Ecto neural progenitor cell (in vitro differentiated cells): Measurements from ENCODE around the gene DBI.
A peak's percentile ranks its signal among the peaks of the same experiment; 100 is the strongest.
"Not testable (repeated sequence)": the region's sequence is repeated elsewhere in the genome, so short reads cannot be mapped to it uniquely, and the experiment has no call there.

ENCODE experiments used
- DNase-seq: peaks from one replicate; pipeline ENCODE4 v3.0.0-alpha.2; 2018; ENCODE audit warnings: low spot score

Gene DBI

DNA sequence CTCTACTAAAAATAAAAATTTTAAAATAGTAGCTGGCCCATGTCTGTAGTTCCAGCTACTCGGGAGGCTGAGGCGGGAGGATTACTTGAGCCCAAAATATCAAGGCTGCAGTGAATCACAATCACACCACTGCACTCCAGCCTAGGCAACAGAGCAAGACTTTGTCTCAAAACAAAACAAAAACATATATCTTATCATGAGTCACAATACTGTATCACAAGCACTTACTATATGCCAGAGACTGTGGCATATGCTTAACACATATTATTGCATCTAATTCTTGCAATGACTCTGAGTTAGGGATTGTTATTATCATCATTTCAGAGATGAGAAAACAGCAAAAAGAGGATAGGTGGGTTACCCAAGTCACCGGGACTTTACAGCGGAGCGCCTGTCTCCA is 35.3 kb downstream of the DBI start:
- no peak for DNase-seq

DNA sequence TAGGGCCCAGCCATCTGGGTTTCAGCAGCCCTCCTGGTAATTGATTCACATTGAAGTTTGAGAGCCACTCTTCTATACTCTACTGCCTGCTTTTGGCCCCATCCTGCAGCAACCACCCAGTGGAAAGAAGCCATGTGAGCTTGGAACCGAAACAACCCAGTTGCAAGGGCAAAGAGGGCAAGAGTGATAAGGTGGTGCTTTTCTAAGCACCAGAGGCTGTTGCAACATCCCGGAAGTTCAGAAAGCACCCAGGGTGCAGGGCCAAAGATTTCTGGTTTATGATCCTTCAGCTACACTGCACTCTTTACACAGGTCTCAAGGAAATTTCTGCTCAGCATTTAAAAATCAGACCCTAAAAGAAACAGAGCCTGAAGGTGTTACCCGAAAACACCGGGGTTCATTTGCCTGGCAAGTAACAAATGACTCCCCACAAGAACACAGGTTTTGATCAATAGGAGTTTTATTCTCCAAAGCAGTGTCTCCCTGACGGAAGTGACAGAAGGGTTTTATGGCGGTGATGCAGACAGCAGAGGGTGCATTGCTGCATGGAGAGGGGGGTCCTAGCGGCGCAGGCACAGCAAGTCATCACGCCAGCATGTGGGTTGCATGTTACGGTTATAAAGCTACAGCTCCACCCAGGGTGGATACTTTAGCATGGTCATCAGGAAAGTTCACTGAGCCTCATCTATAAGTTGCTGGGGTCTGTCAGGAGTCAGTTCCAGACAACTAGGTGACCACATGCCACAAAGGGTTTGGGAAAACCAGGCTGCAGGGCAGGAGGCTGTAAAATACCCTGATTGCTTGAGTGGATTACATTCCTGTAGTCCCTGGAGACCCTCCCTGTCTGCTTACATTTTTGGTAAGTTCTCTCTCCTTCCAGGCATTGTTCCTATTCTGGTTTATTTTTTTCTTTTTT is 36.1 kb downstream of the DBI start:
- DNase-seq: no peak

DNA sequence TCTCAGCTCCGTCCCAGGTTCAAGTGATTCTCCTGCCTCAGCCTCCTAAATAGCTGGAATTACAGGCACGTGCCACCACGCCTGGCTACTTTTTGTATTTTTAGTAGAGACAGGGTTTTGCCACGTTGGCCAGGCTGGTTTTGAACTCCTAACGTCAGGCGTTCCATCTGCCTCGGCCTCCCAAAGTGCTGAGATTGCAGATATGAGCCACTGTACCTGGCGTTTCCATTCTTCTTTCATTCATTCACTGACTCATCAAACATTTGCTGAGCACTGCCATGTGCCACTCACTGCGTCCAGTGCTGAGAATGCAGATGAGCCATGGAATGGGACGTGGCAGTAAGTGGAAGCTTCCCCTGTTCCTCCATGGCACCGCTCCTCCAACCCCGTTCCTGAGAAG is 36.8 kb downstream of the DBI start:
- not testable (repeated sequence) for DNase-seq

DNA sequence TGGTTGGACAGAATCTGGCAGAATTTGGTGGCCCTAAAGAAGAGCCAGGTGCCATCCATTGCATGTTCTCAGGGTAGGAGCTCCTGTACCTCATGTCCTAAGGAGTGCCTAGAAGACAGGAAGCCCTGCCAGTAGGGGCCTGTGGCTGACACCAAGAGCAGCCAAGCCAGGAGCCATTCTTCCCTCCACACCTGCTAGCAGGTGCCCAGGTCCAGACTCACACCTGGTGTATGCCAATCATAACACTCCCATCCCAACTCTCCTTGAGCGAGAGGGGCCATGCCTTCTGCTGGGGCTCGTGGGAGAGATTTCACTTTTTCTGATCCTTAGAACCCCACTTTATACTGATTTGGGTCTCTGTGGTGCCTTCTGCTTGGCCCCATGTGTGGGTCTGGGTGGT is 38.4 kb downstream of the DBI start:
- DNase-seq: no peak

DNA sequence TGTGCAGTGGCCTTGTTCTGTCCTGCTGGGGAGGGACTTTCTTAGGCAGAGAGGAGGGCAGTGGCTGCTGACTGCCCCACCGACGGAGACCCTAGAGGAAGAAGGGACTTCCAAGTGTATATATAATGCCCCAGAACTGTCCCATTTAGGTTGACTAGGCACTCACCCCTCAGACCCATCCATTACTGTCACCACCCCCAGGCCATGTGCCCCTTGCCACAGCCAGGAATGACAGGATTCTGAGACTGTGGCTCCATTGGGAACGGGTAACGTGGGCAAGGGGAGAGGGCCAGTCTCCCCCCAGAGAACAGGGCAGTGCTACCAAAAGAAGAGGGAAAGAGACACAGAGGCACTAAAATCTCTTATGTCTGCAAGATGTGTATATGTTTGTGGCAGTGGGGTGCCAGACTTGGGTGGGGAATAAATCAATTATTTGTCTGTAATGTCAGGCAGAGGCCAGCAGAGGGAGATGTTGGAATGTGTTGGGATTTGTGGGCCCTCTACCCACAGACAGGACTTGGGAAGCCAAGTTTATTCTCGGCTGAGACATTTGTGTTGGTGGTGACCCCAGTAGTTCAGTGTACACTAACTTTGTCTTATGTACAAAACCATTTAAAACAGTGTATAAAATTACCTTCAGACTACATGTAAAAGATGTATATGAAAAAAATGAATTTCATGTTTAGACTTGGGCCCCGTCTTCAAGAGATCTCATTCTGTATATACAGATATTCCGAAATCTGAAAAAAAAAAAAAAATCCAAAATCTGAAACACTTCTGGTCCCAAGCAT is 40.8 kb downstream of the DBI start:
- peak; percentile 67 for DNase-seq

DNA sequence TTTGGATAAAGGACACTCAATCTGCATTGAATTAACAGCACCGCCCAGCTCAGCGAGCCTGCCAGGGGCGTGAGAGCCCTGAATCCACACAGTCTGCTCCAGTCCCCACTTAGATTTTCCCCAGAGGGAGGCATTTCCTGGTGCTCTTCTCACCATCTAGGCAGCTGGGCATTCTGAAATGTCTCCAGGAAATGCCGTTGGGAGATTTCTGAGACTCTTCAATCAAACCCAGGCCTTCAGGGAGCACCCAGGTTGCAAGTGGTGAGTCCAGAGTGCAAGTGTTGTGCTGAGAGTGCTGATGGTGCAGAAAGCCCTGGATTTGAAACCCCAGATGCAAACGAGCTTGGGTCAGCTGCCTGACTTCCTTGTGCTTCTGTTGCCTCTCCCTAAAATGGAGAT is 41.4 kb downstream of the DBI start:
- no peak for DNase-seq

DNA sequence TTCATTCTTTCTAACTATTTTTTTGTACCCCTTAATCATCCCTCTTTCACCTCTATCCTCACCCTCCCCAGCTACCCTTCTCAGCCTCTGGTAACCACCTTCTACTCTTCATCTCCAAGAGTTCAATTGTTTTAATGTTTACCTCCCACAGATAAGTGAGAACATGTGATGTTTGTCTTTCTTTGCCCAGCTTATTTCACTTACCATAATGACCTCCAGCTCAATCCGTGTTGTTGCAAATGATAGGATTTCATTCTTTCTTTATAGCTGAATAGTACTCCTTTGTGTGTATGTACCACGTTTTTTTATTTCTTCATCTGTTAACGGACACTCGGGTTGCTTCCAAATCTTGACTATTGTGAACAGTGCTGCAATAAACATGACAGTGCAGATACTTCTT is 42.7 kb downstream of the DBI start:
- DNase-seq: no peak

DNA sequence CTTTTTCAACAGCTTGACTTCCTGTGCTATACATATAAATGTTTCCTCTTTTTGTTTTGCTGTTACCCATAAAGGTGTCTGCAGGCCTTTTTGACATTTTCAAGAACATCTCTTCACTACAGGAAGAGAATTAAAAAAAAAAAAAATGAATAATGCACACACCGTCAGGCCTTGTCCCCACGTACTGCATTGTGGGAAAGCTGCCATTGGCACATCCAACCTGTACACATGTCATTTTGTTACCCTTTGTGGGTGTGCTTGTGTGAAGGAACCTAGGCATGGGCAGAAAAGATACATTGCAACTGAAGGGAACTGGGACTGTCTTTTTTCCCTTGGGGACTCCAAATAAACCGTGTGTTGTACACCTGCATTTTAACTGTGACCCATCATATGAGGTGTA is 48.1 kb downstream of the DBI start:
- DNase-seq: no peak

DNA sequence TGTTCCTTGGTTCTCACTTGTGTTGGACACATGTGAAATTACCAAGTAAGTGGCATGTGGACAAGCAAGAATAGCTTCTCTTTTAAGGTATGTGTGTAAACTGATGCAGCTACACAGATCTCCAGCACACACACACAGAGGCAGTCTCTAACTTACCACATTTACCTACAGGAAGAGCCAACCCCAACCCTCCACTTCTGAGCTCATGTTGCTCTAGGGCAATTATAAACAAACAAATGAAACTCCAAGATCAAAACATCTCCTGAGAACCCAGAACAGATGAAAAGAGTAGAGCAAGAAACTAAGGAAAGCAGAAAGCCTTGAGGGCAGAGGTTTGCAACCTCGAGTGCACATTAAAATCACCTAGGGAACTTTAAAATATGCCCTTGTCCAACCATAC is 48.9 kb downstream of the DBI start:
- DNase-seq: no peak

DNA sequence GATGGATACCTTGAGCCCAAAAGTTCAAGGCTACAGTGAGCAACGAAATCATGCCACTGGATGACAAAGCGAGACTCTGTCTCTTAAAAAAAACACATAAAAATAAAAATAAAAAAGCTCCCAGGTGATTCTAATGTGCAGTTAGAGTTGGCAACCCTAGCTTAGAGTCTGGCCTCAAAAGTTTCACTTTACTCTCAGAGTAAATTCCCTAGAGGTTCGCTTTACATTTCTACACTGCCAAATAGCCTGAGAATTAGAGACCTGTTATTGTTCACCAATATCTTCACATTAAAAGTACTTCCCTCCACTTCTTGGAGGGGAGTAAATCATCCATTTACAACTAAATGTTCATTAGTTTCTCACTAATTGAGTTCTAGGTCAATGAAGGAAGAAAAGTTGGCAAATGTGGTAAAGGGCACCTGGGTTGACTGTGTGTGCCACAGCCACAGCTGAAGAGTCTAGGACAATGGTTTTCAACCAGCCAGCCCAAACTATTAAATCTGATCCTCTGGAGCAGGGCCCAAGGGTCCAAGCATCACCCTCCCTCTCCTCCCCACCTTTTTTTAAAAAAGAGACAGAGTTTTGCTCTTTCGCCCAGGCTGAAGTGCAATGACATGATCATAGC is 49.6 kb downstream of the DBI start:
- no peak for DNase-seq

DNA sequence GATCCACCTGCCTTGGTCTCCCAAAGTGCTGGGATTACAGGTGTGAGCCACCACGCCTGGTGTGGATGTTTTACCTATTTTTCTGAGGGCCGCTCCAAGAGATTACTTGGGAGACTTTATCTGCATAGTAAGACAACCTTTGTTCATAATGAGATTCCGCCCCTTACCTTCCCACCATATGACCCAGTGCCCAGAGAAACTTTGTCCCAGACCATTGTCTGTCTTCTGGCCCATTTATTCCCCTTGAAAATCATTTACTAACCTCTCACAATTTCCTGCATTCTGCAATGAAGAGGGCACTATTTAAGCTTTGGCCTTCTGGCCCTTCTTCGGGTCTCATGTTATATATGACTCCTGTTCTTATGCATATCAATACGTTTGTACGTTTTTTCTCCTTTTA is 51.1 kb downstream of the DBI start:
- DNase-seq: no peak

DNA sequence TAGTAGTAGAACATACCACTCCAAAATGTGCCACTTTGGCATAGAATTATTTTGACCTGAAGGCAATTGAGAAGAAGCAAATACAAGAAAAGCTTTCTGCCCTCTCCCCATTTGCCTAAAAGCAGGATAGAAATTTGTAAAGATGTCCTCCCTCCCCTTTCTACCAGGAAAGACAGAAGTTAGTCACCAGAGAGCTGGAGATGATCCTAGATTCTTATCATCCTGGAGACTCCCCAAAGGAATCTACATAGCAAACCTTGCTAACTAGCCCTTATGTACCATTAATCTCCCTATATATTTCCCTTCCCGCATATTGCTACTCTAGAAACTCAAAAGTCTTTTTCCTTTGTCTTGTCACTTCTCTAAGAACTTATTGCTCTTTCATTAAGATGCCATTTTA is 52.3 kb downstream of the DBI start:
- DNase-seq: no peak

DNA sequence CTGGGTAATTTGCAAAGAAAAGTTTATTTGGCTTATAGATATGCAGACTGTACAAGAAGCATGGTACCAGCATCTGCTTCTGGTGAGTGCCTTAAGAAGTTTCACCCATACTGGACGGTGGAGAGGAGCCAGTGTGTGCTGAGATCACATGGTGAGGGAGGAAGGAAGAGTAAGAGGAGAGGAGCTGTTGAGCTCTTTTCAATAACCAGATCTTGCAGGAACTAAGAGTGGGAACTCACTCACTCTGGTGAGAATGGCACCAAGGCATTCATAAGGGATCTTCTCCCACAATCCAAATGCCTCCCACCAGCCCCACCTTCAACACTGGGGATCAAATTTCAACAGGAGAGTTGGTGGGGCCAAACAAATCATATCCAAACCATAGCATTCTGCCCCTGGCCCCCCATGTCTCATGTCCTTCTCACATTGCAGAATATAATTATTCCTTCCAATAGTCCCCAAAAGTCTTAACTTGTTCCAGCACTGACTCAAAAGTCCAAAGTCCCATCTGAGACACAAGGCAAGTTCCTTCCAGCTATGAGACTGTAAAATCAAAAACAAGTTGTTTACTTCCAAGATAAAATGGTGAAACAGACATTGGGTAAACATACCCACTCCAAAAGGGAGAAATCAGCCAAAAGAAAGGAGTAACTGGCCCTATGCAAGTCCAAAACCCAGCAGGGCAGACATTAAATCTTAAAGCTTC is 53.2 kb downstream of the DBI start:
- DNase-seq: no peak

DNA sequence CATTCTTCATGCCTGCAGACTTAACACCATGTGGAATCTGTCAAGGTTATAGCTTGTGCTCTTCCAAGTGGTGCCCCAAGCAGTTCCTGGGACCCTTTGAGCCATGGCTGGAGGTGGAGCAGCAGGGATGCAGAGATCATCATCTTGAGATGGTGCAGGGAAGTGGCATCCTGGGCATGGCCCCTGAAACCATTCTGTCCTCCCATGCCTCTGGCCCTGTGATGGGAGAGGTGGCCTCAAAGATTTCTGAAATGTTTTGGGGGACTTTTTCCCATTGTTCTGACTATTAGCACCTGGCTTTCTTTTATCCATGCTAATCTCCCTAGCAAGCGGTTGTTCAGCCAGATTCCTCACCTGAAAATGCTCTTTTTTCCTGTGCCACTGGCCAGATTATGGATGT is 54.5 kb downstream of the DBI start:
- DNase-seq: no peak

DNA sequence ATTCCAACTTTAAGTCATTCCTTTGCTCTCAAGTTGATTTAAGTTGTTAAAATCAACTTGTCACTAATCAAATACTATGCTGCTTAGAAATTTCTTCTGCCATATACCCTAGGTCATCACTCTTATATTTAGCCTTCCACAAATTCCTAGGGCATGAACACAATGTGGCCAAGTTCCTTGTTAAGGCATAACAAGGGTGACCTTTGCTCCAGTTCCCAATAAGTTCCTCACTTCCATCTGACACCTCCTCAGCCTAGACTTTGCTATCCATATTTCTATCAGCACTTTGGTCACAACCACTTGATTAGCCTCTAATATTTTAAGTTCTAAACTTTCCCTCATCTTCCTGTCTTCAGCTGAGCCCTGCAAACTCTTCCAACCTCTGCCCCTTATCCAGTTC is 55.0 kb downstream of the DBI start:
- DNase-seq: no peak
